Cardiac fibroblast (primary cell): ENCODE measurements around the gene IPO7.

Experiments
- DNase-seq, 2 donors: peaks; one replicate each; pipeline versions ENCODE4 v3.0.0 to v3.0.0-alpha.2; 2010; ENCODE audit warnings: low read depth in 2 of 2
- H3K4me3 ChIP-seq, 2 donors: replicated peaks in 1 of 2; 1 replicate in 1 of 2; 2 replicates in 1 of 2; pipeline ENCODE4 v1.5.1; 2011; ENCODE audit warnings: low read depth in 2 of 2, low read length in 2 of 2, mild to moderate bottlenecking in 2 of 2, moderate library complexity in 1 of 2
- TF ChIP-seq, protein P1 (sequence below): IDR thresholded peaks from one replicate; pipeline ENCODE4 v1.5.1; 2011; ENCODE audit warnings: low read depth, mild to moderate bottlenecking, low read length, inconsistent platforms

IPO7 gene

DNA sequence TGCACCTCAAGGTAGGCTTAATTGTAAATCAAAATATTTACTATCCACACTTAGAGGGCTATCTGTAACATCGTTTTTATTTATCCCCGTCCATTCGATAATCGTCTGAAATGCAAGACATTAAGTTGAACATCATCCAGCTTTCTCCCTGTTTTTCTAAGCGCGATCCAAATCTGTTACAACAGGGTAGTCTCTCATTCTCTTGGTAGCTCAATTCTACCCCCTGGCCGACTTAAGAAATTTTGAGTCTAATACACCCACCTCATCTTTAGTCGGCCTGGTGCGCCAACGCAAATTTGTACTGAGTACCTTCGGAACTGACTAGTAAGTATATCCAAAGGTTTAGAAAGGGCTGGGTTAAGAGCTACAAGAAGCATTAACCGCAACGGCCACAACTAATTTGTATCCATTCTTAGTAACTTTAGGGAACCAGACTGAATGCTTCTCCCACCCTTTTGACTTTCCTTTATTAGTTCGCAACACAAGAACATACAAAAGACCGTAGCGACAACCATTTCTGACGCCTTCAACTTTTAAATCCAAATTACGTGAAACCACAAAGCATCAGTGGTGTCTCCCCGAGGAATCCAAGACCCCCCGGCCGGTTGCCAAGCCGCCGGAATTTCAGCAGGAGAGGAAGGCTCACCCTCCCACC, 75.3 kb downstream of the IPO7 start:
- H3K4me3 ChIP-seq = peak overlapping the region; percentile 78 to 92
- TF ChIP-seq, protein P1, sequence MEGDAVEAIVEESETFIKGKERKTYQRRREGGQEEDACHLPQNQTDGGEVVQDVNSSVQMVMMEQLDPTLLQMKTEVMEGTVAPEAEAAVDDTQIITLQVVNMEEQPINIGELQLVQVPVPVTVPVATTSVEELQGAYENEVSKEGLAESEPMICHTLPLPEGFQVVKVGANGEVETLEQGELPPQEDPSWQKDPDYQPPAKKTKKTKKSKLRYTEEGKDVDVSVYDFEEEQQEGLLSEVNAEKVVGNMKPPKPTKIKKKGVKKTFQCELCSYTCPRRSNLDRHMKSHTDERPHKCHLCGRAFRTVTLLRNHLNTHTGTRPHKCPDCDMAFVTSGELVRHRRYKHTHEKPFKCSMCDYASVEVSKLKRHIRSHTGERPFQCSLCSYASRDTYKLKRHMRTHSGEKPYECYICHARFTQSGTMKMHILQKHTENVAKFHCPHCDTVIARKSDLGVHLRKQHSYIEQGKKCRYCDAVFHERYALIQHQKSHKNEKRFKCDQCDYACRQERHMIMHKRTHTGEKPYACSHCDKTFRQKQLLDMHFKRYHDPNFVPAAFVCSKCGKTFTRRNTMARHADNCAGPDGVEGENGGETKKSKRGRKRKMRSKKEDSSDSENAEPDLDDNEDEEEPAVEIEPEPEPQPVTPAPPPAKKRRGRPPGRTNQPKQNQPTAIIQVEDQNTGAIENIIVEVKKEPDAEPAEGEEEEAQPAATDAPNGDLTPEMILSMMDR = no peak
- DNase-seq = peak; percentile 71 to 75

DNA sequence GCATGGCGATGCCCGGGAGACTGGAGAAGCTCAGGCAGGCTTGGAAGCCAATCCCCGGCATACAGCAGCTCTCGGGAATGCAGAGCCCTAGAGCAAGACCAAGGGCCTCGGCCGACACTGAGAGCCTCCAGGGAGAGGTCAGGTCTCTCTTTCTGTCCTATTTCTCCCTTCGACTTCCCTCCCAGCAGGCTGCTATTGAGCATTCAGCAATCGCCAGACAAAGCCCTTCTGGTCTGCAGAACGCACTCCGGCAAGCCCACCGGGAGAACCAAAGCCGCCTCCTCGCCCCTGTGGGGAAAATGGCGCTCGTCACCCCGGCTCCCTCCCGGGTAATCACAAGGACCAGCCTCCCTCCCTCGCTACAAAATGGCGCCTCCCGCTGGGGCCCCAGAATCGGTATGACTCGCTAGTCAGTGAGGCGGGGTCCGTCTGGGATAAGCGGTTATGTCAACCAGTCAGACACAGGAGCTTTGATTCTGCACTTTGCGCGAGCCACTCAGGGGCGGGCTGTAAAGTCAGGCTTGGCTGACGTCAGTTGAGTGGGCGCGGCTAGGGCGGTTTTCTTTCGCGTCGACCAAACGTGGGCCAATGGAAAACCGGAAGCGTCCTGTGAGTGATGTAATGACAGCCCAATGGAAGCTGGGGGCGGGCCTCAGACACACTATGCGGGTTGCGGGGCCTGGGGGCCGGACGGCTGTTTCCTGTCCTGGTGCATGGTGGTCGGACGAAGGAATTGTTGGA, 76.0 kb downstream of the IPO7 start, which contains the start of gene ZNF143:
Gene ZNF143 (plus strand): TSS at position 691 of the 741 bp plus-strand sequence. CDS start 10,297 bp downstream, outside the sequence.
- H3K4me3 ChIP-seq = peak within 1 kb of the TSS; percentile 78 to 92
- DNase-seq = peak; percentile 100
- TF ChIP-seq, protein P1 = no peak

DNA sequence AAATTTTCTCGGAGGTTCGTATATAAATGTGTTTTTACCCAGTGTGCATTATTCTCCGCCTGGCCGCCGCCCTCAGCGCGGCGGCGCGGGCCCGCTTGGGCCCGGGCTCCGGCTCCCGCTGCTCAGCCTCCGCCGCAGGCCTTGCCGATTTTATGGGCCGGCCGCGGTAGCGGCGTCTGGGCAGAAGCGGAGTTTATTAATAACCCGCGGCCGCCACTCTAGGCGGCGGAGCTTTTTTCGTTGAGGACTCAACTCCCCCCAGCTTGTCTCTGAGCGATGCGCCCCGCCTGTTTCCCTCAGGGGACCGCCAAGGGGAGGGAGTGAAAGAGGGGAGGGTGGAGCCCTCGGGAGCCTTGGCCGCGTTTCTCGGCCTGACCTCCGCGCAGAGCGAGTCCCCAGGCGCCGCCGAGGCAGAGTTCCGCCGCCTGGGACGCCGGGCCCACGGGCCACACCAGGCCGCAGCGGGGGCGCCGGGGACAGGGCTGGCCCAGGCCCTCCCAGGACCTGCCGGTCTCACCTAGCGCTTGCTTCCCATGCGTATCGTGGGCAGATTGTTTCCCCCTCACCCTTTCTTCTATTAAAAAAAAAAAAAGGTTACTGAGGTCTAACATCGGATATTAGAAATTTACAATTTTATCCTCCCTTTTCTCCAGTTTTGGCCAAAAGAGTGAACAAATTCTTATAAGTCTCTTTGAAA, 76.8 kb downstream of the IPO7 start:
- DNase-seq = peak; percentile 94 to 96
- H3K4me3 ChIP-seq = peak overlapping the region; percentile 54 to 64

DNA sequence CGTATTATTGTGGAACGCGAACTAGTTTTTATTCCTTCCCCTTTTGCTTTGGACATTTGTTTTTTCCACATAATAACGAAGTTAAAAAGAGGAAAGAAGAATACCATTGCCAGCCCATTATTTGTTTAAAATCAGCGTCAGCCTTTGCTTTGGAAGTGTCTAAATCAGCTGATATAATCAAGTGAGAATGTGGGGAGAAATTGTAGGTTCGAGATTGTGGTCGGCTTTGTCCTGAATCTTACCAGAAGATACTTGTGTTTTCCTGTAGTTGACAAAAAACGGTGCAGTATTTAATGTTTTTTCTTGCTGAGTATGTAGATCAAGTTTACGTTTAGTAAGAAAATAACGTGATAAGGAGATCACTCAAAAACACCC, 77.3 kb downstream of the IPO7 start:
- H3K4me3 ChIP-seq = peak overlapping the region; percentile 54 to 64
- peak; percentile 26 to 43 for DNase-seq
- TF ChIP-seq, protein P1 = no peak

More for the DNA sequence above, 76.8 kb downstream of the IPO7 start:
- TF ChIP-seq, protein P1 = no peak

DNA sequence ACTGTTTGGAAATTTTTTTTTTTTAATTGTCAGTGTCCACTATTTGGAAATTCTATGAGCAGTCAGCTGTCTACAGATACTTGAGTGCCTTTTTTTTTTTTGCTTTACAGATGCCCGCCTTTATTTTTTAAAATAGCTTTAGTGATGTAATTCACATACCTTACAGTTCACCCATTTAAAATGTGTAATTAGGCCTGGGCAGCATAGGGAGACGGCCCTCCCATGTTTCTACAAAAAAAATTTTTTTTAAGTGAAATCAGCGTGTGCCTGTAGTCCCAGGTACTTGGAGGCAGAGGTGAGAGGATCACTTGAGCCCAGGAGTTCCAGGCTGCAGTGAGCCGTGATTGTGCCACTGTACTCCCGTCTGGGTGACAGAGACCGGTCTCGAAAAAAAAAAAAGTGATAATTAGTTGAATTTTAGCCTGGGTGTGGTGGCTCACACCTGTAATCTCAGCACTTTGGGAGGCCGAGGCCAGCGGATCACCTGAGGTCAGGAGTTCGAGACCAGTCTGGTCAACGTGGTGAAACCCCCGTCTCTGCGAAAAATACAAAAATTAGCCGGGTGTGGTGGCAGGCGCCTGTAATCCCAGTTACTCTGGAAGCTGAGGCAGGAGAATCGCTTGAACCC, 77.8 kb downstream of the IPO7 start:
- DNase-seq = peak; percentile 34 to 40
- TF ChIP-seq, protein P1 = no peak
- H3K4me3 ChIP-seq = peak overlapping the region; percentile 54 to 64

DNA sequence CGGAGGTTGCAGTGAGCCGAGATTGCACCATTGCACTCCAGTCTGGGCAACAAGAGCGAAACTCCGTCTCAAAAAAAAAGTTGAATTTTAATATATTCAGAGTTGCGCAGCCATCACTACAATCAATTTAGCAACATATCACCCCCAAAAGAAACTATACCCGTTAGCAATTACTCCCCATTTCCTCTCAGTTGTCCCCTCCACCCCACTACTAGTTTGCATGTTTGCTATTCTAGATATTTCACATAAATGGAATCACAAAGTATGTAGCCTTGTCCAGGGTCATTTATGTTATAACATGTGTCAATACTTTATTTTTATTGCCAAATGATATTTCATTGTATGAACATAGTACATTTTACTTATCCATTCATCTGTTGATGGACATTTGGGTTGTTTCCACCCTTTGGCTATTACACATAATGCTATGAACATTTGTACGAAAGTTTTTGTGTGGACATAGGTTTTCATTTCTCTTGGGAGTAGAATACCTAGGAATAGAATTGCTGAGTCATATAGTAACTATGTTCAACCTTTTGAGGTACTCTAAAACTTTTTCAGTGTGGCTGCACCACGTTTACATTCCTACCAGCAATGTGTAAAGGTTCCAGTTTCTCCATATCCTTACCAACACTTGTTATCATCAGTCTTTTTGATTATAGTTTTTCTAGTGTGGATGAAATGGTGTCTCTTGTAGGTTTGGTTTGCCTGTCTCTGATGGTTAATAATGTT, 78.5 kb downstream of the IPO7 start:
- DNase-seq = peak in 1 of 2 donors; percentile 41
- TF ChIP-seq, protein P1 = no peak
- H3K4me3 ChIP-seq = no peak overlapping the region
